PC-9 (cell line): ENCODE results near the gene SYT8.

Experiments
- CTCF ChIP-seq: fragments of 200-600 bp; sonication (generic); conservative IDR thresholded peaks from 2 replicates; pipeline ENCODE4 v1.6.1; 2017; ENCODE audit warnings: mixed run types, antibody characterized with exemption, mild to moderate bottlenecking, moderate library complexity
- EZH2 ChIP-seq: fragments of 200-600 bp; sonication (generic); IDR thresholded peaks from 2 replicates; pipeline ENCODE4 v1.8.0; 2017; ENCODE audit warnings: antibody characterized with exemption, low read depth

- TF ChIP-seq CTCF (peak; percentile 52; the same call in 1 of the 2 replicates), EZH2 (no peak)
These were observed 41.7 kb downstream of the SYT8 start for GRCh38 chr11:1876361-1877063.
